Stomach (tissue), 9 donors: Measurements from ENCODE around the gene LIPT2. TPM values are rescaled to one million over a fixed set of nuclear protein-coding genes. Genes with fewer than 3 reads are reported as not detected.
A peak's percentile ranks its signal among the peaks of the same experiment; 100 is the strongest.
"Not testable (repeated sequence)": the region's sequence is repeated elsewhere in the genome, so short reads cannot be mapped to it uniquely, and the experiment has no call there.

Experiments
- DNase-seq, 2 donors: peaks; one replicate each; pipeline versions ENCODE4 v3.0.0 to v3.0.0-alpha.2; 2013 to 2019
- H3K27ac ChIP-seq, 5 donors: fragments of 200-600 bp in 4 of 5; sonication (generic) in 4 of 5; one replicate each; pipeline ENCODE4 v1.5.1; 2013 to 2019; ENCODE audit warnings: mild to moderate bottlenecking in 1 of 5, moderate library complexity in 1 of 5
- H3K27me3 ChIP-seq, 3 donors: fragments of 200-600 bp; sonication (generic); one replicate each; pipeline ENCODE4 v1.5.1; 2017 to 2019; ENCODE audit warnings: mixed run types in 1 of 3
- H3K36me3 ChIP-seq, 4 donors: fragments of 200-600 bp; sonication (generic); 1 replicate in 3 of 4; 2 replicates in 1 of 4; pipeline ENCODE4 v1.5.1; 2016 to 2019
- H3K4me1 ChIP-seq, 4 donors: fragments of 200-600 bp; sonication (generic); one replicate each; pipeline ENCODE4 v1.5.1; 2016 to 2019
- H3K4me3 ChIP-seq, 4 donors: fragments of 200-600 bp; sonication (generic) in 3 of 4; one replicate each; pipeline ENCODE4 v1.5.1; 2016 to 2019; ENCODE audit warnings: mild to moderate bottlenecking in 1 of 4
- H3K9me3 ChIP-seq, 4 donors: fragments of 200-600 bp; sonication (generic); one replicate each; pipeline ENCODE4 v1.5.1; 2016 to 2019
- EP300 ChIP-seq: sonication (generic); formaldehyde crosslinking; IDR thresholded peaks from one replicate; pipeline ENCODE4 v1.6.1; 2017; ENCODE audit warnings: antibody characterized with exemption
- POLR2A ChIP-seq, 4 donors: fragments of 450-650 bp; IDR thresholded peaks; one replicate each; pipeline ENCODE4 v1.6.1; 2016; ENCODE audit warnings: antibody characterized with exemption in 4 of 4, control low read depth in 2 of 4, mild to moderate bottlenecking in 1 of 4, moderate library complexity in 1 of 4
- POLR2AphosphoS5 ChIP-seq, 3 donors: sonication (generic); formaldehyde crosslinking; IDR thresholded peaks; one replicate each; pipeline ENCODE4 v1.6.1; 2016; ENCODE audit warnings: antibody characterized with exemption in 3 of 3
- WGBS, 5 donors: extraction: QIAGEN DNeasy Blood & Tissue Kit in 3 of 5; methylation state at CpG; one replicate each; pipeline versions ENCODE4 v1.1.5 to v1.1.7; 2013 to 2018; 5-methylcytosine and 5-hydroxymethylcytosine counted together
- intact Hi-C: fragments of 100-400 bp; cut with DNase I; formaldehyde crosslinking; loops from one replicate; pipeline ENCODE4 v1.15.1; 2023; ENCODE audit warnings: low total_unique reads
- polyA plus RNA-seq, 3 donors: library from polyadenylated mRNA; stranded (reverse); fragments of 200-250 nt; gene quantifications; one replicate each; pipeline ENCODE4 v1.2.3, GENCODE V29; 2013
- total RNA-seq, 5 donors: library from RNA; depleted of rRNA; stranded (reverse); fragments of >200 nt; gene quantifications; one replicate each; pipeline versions ENCODE4 v1.1.0 to v1.2.3, GENCODE V29; 2014 to 2016
- TF ChIP-seq, protein P1 (sequence below), 7 experiments: fragments of 450-650 bp in 4 of 7; fragments of 200-600 bp in 3 of 7; sonication (generic) in 3 of 7; IDR thresholded peaks; one replicate each; pipeline ENCODE4 v1.5.1; 2016 to 2019; ENCODE audit warnings: antibody characterized with exemption in 7 of 7, control low read depth in 2 of 7, mild to moderate bottlenecking in 1 of 7
- donor health status: healthy with polysubstance abuse.
- donor health status: Bipolar disorder and iron deficiency.
- donor health status: healthy.

The LIPT2 gene
- total and polyA plus RNA-seq, 8 donors = 0.45 to 32.0 (median 3.1) TPM; not detected in 1

DNA sequence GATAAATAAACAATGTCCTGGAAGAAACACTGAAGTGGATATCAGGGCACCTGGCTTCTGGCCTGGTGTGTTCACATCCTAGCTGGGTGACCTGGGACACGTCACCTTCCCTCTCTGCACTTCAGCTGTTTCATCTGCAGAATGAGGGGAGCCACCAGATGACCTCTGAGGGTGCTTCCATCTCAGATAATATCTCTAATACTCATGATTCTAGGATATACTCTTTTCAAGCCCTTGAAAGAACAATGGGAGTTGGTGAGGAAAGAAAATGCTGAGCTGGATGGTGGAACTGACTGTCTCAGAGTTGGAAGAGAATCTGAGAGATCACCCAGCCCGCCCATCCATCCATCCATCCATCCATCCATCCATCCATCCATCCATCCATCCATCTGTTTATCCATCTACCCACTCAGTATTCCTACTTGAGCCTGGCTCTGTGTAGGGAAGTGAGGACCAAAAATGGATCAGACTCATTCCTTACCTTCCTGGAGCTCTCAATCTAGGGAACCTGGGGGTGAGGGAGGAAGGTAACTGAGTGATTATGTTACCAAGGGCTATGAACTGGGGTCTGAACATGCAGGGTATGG, 28.2 kb upstream of the LIPT2 start:
- TF ChIP-seq POLR2AphosphoS5 (IDR thresholded peaks at IDR 0.05) = no peak
- TF ChIP-seq EP300 = no peak
- TF ChIP-seq, protein P1, sequence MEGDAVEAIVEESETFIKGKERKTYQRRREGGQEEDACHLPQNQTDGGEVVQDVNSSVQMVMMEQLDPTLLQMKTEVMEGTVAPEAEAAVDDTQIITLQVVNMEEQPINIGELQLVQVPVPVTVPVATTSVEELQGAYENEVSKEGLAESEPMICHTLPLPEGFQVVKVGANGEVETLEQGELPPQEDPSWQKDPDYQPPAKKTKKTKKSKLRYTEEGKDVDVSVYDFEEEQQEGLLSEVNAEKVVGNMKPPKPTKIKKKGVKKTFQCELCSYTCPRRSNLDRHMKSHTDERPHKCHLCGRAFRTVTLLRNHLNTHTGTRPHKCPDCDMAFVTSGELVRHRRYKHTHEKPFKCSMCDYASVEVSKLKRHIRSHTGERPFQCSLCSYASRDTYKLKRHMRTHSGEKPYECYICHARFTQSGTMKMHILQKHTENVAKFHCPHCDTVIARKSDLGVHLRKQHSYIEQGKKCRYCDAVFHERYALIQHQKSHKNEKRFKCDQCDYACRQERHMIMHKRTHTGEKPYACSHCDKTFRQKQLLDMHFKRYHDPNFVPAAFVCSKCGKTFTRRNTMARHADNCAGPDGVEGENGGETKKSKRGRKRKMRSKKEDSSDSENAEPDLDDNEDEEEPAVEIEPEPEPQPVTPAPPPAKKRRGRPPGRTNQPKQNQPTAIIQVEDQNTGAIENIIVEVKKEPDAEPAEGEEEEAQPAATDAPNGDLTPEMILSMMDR (IDR thresholded peaks at IDR 0.05) = no peak
- no peak for TF ChIP-seq POLR2A (IDR thresholded peaks at IDR 0.05)
- H3K36me3 ChIP-seq = no peaks in the 10 kb centered on the region
- intact Hi-C loops = no loop called here
- no peaks in the 10 kb centered on the region for H3K27me3 ChIP-seq
- no peak overlapping the region for H3K4me3 ChIP-seq
- 79 to 91% (median 87%) methylated on average over 2 of the region's 2 CpGs for WGBS, 5 donors
- no peak for DNase-seq
- H3K27ac ChIP-seq = no peak overlapping the region
- no peaks in the 10 kb centered on the region for H3K9me3 ChIP-seq
- peaks cover 0 to 32% (median 20%) of the 10 kb centered on the region in 4 donors for H3K4me1 ChIP-seq

DNA sequence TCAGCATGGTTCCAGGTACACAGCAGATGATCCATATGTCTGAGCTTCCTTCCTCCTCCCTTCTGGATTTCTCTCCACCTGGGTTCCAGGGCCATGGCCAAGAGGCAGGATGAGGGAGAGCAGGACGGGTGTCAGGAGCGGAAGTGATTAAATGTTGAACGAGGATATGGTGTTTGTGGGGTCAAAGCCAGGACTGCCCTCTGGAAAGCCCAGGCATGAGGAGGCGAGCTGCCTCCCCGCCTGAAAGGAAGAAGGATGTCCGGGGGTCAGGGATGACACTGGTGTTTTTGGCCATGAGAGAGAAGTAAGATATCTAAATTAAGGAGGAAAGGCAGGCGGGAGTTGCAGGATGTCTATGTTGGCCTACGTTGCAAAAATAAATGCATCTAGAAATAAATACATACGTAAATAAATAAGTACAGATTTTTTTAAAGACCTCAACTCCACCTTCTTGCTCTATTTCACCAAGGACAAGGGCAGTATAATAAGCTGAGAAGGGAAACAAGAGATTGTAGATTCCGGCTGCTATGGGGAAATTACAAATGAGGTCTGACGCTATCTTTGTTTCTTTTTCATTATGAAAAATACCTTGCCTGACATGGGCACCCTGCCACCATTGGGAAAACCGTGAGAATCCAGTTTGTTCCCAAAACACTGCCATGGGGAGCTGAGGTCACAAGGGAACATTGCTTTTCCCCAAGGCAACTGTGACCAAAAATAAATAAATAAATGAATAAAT, 27.6 kb upstream of the LIPT2 start:
- WGBS, 5 donors = 64 to 71% (median 68%) methylated on average over 12 of the region's 12 CpGs
- Histone ChIP-seq H3K27ac (no peak overlapping the region), H3K36me3 (no peaks in the 10 kb centered on the region), H3K4me1 (peaks cover 0 to 32% (median 20%) of the 10 kb centered on the region in 4 donors), H3K4me3 (no peak overlapping the region), H3K27me3 (no peaks in the 10 kb centered on the region), H3K9me3 (no peaks in the 10 kb centered on the region)
- TF ChIP-seq EP300 = no peak
- TF ChIP-seq, protein P1 (IDR thresholded peaks at IDR 0.05) = no peak
- TF ChIP-seq POLR2AphosphoS5 (IDR thresholded peaks at IDR 0.05) = no peak
- TF ChIP-seq POLR2A (IDR thresholded peaks at IDR 0.05) = no peak
- intact Hi-C loops = no loop called here
- DNase-seq = peak in 1 of 2 donors; percentile 12

DNA sequence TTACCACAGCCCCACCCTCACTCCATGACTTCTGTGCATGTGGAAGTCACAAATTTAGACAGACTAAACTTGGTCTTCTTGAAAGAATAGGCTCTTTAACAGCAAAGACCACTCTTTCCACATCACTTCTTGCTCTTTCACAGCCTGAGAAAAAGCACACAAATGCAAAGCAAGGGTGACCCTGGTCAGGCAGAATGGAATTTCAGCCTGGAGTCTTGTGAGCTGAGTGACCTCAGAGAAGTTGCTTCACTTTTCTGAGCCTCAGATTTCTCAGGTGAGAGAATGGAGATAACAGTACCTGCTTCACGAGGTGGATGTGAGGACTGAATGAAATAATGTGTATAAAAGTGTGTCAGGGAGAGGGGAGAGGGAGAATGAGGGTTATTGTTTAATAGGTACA, 26.8 kb upstream of the LIPT2 start:
- intact Hi-C loops = no loop called here
- no peak for DNase-seq

DNA sequence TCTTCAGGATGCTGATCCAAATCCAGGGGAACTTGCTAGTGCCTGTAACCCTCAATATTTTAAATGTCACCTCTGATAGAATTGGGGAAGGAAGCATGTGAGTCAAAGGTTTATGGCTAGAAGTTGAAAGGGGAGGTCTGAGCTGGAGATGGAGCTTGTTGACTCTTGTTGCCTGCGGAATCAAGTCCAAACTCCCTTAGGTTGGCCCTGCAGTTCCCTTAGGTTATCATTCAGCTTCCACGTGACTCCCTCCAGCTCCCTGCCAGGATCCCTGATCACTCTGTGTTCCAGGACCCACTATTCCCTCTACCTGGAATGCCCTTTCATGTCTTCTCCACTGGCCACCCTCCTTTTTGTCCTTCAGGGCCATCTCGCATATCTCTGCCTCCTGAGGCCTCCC, 26.2 kb upstream of the LIPT2 start:
- Histone ChIP-seq H3K4me1 (peaks cover 0 to 30% (median 20%) of the 10 kb centered on the region in 4 donors), H3K9me3 (no peaks in the 10 kb centered on the region), H3K36me3 (no peaks in the 10 kb centered on the region), H3K4me3 (no peak overlapping the region), H3K27ac (peak overlapping the region in 1 of 5 donors; percentile 15), H3K27me3 (no peaks in the 10 kb centered on the region)
- WGBS, 5 donors = 41 to 64% (median 49%) methylated on average over 3 of the region's 3 CpGs
- peak; percentile 18 to 35 for DNase-seq
- TF ChIP-seq POLR2AphosphoS5 (IDR thresholded peaks at IDR 0.05) = peak in 1 of 3 donors; percentile 14
- no peak for TF ChIP-seq POLR2A (IDR thresholded peaks at IDR 0.05)
- TF ChIP-seq EP300 = no peak
- TF ChIP-seq, protein P1 (IDR thresholded peaks at IDR 0.05) = no peak
- intact Hi-C loops = no loop called here

More for the DNA sequence above, 26.8 kb upstream of the LIPT2 start:
- Histone ChIP-seq H3K27ac (peak overlapping the region in 1 of 5 donors; percentile 15), H3K36me3 (no peaks in the 10 kb centered on the region), H3K27me3 (no peaks in the 10 kb centered on the region), H3K4me1 (peaks cover 0 to 32% (median 20%) of the 10 kb centered on the region in 4 donors), H3K9me3 (no peaks in the 10 kb centered on the region), H3K4me3 (no peak overlapping the region)
- TF ChIP-seq EP300 (no peak), POLR2AphosphoS5 (IDR thresholded peaks at IDR 0.05) (no peak)
- TF ChIP-seq, protein P1 (IDR thresholded peaks at IDR 0.05) = no peak
- 16 to 52% (median 44%) methylated on average over 1 of the region's 1 CpG for WGBS, 5 donors

DNA sequence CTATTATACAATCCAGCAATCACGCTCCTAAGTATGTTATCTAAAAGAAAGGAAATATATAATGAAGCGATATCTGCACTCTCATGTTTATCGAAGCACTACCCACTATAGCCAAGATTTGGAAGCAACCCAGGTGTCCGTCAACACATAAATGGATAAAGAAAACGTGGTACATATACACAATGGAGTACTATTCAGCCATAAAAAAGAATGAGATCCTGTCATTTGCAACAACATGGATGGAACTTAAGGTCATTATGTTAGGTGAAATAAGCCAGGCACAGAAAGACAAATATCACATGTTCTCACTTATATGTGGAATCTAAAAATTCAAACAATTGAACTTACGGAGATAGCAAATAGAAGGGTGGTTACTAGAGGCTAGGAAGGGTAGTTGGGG, 24.1 kb upstream of the LIPT2 start:
- H3K9me3 ChIP-seq, H3K27ac ChIP-seq, H3K4me3 ChIP-seq, DNase-seq, intact Hi-C loops, H3K27me3 ChIP-seq, H3K36me3 ChIP-seq: not testable (repeated sequence)
- peaks cover 0 to 15% (median 12%) of the 10 kb centered on the region in 4 donors for H3K4me1 ChIP-seq
- WGBS, 5 donors = 42 to 76% (median 57%) methylated on average over 6 of the region's 6 CpGs
